HEK293 (cell line): ENCODE data around the gene MVB12A.
A peak's percentile ranks its signal among the peaks of the same experiment; 100 is the strongest.

ENCODE experiments used
- INSM2 ChIP-seq: fragments of 450-650 bp; formaldehyde crosslinking; IDR thresholded peaks from 2 replicates; pipeline ENCODE4 v1.5.1; 2016; ENCODE audit warnings: missing biosample characterization, missing genetic modification characterization
- OSR2 ChIP-seq: fragments of 450-650 bp; formaldehyde crosslinking; IDR thresholded peaks from 2 replicates; pipeline ENCODE4 v1.5.1; 2016; ENCODE audit warnings: missing biosample characterization, missing genetic modification characterization
- PRDM2 ChIP-seq: fragments of 450-650 bp; formaldehyde crosslinking; IDR thresholded peaks from 2 replicates; pipeline ENCODE4 v1.5.1; 2016; ENCODE audit warnings: missing biosample characterization, missing genetic modification characterization, borderline replicate concordance
- WT1 ChIP-seq: fragments of 450-650 bp; formaldehyde crosslinking; IDR thresholded peaks from 2 replicates; pipeline ENCODE4 v1.5.1; 2016; ENCODE audit warnings: missing biosample characterization, missing genetic modification characterization
- ZBTB17 ChIP-seq: fragments of 450-650 bp; formaldehyde crosslinking; IDR thresholded peaks from 2 replicates; pipeline ENCODE4 v1.5.1; 2016; ENCODE audit warnings: missing biosample characterization, missing genetic modification characterization
- ZBTB20 ChIP-seq: fragments of 450-650 bp; formaldehyde crosslinking; IDR thresholded peaks from 2 replicates; pipeline ENCODE4 v1.5.1; 2016; ENCODE audit warnings: missing biosample characterization, missing genetic modification characterization
- ZBTB49 ChIP-seq: fragments of 450-650 bp; formaldehyde crosslinking; IDR thresholded peaks from 2 replicates; pipeline ENCODE4 v1.5.1; 2016; ENCODE audit warnings: missing biosample characterization, missing genetic modification characterization, low read depth
- ZBTB7A ChIP-seq: fragments of 450-650 bp; formaldehyde crosslinking; IDR thresholded peaks from 2 replicates; pipeline ENCODE4 v1.5.1; 2016; ENCODE audit warnings: low read depth, missing biosample characterization, missing genetic modification characterization
- ZFHX2 ChIP-seq: fragments of 450-650 bp; formaldehyde crosslinking; conservative IDR thresholded peaks from 2 replicates; pipeline ENCODE4 v1.5.1; 2016; ENCODE audit warnings: missing biosample characterization, missing genetic modification characterization
- ZNF10 ChIP-seq: fragments of 450-650 bp; formaldehyde crosslinking; IDR thresholded peaks from 2 replicates; pipeline ENCODE4 v1.5.1; 2017; ENCODE audit warnings: missing biosample characterization, missing genetic modification characterization
- ZNF121 ChIP-seq: fragments of 450-650 bp; formaldehyde crosslinking; IDR thresholded peaks from 2 replicates; pipeline ENCODE4 v1.5.1; 2016; ENCODE audit warnings: missing biosample characterization, missing genetic modification characterization
- ZNF140 ChIP-seq: fragments of 450-650 bp; formaldehyde crosslinking; IDR thresholded peaks from 2 replicates; pipeline ENCODE4 v1.5.1; 2016; ENCODE audit warnings: missing biosample characterization, missing genetic modification characterization
- ZNF324 ChIP-seq: fragments of 450-650 bp; formaldehyde crosslinking; IDR thresholded peaks from 2 replicates; pipeline ENCODE4 v1.5.1; 2016; ENCODE audit warnings: missing biosample characterization, missing genetic modification characterization
- ZNF354C ChIP-seq: fragments of 450-650 bp; formaldehyde crosslinking; IDR thresholded peaks from 2 replicates; pipeline ENCODE4 v1.5.1; 2016; ENCODE audit warnings: missing biosample characterization, missing genetic modification characterization, low read depth, borderline replicate concordance
- ZNF394 ChIP-seq: fragments of 450-650 bp; formaldehyde crosslinking; IDR thresholded peaks from 2 replicates; pipeline ENCODE4 v1.5.1; 2016; ENCODE audit warnings: missing biosample characterization, missing genetic modification characterization, mild to moderate bottlenecking, moderate library complexity, borderline replicate concordance
- ZNF404 ChIP-seq: fragments of 450-650 bp; formaldehyde crosslinking; IDR thresholded peaks from 2 replicates; pipeline ENCODE4 v1.5.1; 2017; ENCODE audit warnings: missing biosample characterization, missing genetic modification characterization
- ZNF548 ChIP-seq: fragments of 450-650 bp; formaldehyde crosslinking; IDR thresholded peaks from 2 replicates; pipeline ENCODE4 v1.5.1; 2016; ENCODE audit warnings: missing biosample characterization, missing genetic modification characterization
- ZNF600 ChIP-seq: fragments of 450-650 bp; formaldehyde crosslinking; IDR thresholded peaks from 2 replicates; pipeline ENCODE4 v1.5.1; 2016; ENCODE audit warnings: missing biosample characterization, missing genetic modification characterization
- ZNF639 ChIP-seq: fragments of 450-650 bp; formaldehyde crosslinking; IDR thresholded peaks from 2 replicates; pipeline ENCODE4 v1.5.1; 2016; ENCODE audit warnings: missing biosample characterization, missing genetic modification characterization
- ZNF645 ChIP-seq: fragments of 450-650 bp; formaldehyde crosslinking; IDR thresholded peaks from 2 replicates; pipeline ENCODE4; 2016; ENCODE audit warnings: missing biosample characterization, missing genetic modification characterization
- ZNF654 ChIP-seq: fragments of 450-650 bp; formaldehyde crosslinking; IDR thresholded peaks from 2 replicates; pipeline ENCODE4 v1.5.1; 2016; ENCODE audit warnings: low read depth, missing biosample characterization, missing genetic modification characterization
- ZNF677 ChIP-seq: fragments of 450-650 bp; IDR thresholded peaks from 2 replicates; pipeline ENCODE4 v1.5.0; 2018; ENCODE audit warnings: missing biosample characterization, mild to moderate bottlenecking, missing genetic modification characterization, moderate library complexity
- ZNF76 ChIP-seq: fragments of 450-650 bp; formaldehyde crosslinking; IDR thresholded peaks from 2 replicates; pipeline ENCODE4; 2016; ENCODE audit warnings: low read depth, missing biosample characterization, missing genetic modification characterization, borderline replicate concordance
- ZXDB ChIP-seq: fragments of 450-650 bp; formaldehyde crosslinking; IDR thresholded peaks from 2 replicates; pipeline ENCODE4 v1.5.1; 2016; ENCODE audit warnings: missing biosample characterization, missing genetic modification characterization

The MVB12A gene

GRCh38 chr19:17458970-17459369 is 39.1 kb downstream of the MVB12A start (continued):
- TF ChIP-seq ZBTB20 (no peak), ZXDB (tag by site-specific recombination) (no peak), INSM2 (tag by site-specific recombination) (0 out of 2 replicates have a peak, but pooled peaks have one; percentile 24), OSR2 (tag by site-specific recombination) (peak; percentile 70), ZNF654 (tag by site-specific recombination) (no peak), ZNF645 (tag by site-specific recombination) (no peak), ZFHX2 (tag by site-specific recombination) (peak; percentile 43; the same call in 1 of the 2 replicates), ZNF140 (tag by site-specific recombination) (no peak), ZNF354C (tag by site-specific recombination) (no peak), ZNF677 (tag by site-specific recombination) (no peak), ZNF404 (tag by site-specific recombination) (no peak), ZNF121 (tag by site-specific recombination) (peak; percentile 76), ZBTB49 (tag by site-specific recombination) (no peak), WT1 (tag by site-specific recombination) (peak; percentile 96), ZNF76 (tag by site-specific recombination) (no peak), ZNF639 (tag by site-specific recombination) (0 out of 2 replicates have a peak, but pooled peaks have one; percentile 20), ZNF324 (no peak), PRDM2 (tag by site-specific recombination) (no peak), ZNF394 (tag by site-specific recombination) (peak; percentile 53), ZNF548 (tag by site-specific recombination) (no peak), ZBTB17 (tag by site-specific recombination) (peak; percentile 50; the same call in 1 of the 2 replicates), ZNF600 (tag by site-specific recombination) (peak; percentile 82), ZBTB7A (no peak), ZNF10 (tag by site-specific recombination) (no peak)
